PC-3 (cell line): ENCODE results near the gene BAZ2B.

Experiments
- CTCF ChIP-seq: fragments of 300-600 bp; sonication (generic); conservative IDR thresholded peaks from 2 replicates; pipeline ENCODE4 v1.5.1; 2017; ENCODE audit warnings: antibody characterized with exemption, low read depth, mild to moderate bottlenecking, low read length
- EZH2 ChIP-seq: fragments of 300-600 bp; sonication (generic); IDR thresholded peaks from one replicate; pipeline ENCODE4 v1.6.1; 2017; ENCODE audit warnings: antibody characterized with exemption, mild to moderate bottlenecking, low read length; ENCODE audit not compliant: unreplicated experiment

GRCh38 chr2:159551806-159552205, 64.5 kb downstream of the BAZ2B start:
- TF ChIP-seq EZH2: no peak
- no peak for TF ChIP-seq CTCF
